Activated CD4-positive, alpha-beta T cell treated with anti-CD3 and anti-CD28 coated beads, Interleukin-2, amount 50 U/mL, for 48 hours (primary cell): Measurements from ENCODE around the gene TTC23L.
A peak's percentile ranks its signal among the peaks of the same experiment; 100 is the strongest.
"Not testable (repeated sequence)": the region's sequence is repeated elsewhere in the genome, so short reads cannot be mapped to it uniquely, and the experiment has no call there.

ENCODE experiments used
- DNase-seq, 2 experiments: peaks; one replicate each; pipeline ENCODE4 v3.0.0-alpha.2; 2020

Gene TTC23L

DNA sequence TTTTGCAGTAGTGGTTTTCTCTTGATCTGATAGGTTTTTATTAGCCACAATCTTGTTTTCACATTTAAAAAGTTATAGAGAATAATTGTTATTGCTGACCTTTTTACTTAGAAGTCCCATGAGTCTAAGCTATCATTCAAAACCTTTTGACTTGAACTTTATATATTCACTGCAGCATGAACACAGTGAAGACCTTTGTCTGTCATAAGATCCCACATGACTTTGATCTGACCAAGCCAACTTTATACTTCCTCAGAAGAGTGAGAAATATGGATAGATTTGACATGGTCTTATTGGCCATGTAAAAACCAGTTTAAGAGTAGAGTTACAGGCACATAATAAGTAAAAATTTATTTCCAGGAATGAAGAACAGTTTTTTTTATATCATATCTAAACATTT lies 42.3 kb downstream of the TTC23L start:
- no peak for DNase-seq

GRCh38 chr5:34886392-34887119 lies 47.6 kb downstream of the TTC23L start:
- no peak for DNase-seq

DNA sequence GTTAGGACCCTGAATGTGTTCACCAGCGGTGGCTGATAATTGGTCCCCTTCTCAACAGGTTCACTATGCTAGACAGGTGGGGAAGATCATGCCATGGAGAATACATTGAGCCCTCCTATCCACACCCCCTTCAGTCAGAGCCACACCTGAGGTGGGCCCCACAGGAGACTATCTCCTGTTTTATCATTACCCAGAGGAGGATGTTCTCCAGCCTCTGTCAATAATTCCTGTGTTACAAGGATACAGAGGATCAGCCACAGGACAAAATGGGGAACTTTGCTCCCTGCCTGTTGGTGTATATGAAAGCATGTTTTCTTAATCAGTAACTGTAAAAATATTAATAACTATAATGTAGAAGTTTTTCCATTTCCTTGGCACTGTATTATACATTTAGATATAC lies 50.4 kb downstream of the TTC23L start:
- no peak for DNase-seq

GRCh38 chr5:34891981-34892380 lies 53.0 kb downstream of the TTC23L start:
- no peak for DNase-seq

DNA sequence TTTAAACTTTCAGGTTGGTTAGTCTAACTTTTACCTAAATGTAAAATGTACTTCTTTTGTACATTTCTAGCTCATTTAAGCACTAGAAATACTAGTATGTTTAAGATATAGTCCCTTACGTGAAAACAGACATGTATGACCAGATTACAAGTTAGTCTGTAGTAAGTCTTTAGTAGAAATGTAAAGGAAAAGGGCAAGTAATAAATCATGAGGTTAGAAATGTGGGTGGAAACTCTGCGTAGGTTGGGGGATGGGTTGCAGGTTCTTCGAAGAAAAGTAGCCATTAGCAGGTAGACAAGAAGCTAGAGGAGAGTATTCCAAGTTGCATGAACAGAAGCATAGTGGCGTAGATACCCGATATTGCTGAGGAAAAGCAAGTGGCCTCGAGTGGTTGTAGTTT lies 53.5 kb downstream of the TTC23L start:
- DNase-seq, result no peak

DNA sequence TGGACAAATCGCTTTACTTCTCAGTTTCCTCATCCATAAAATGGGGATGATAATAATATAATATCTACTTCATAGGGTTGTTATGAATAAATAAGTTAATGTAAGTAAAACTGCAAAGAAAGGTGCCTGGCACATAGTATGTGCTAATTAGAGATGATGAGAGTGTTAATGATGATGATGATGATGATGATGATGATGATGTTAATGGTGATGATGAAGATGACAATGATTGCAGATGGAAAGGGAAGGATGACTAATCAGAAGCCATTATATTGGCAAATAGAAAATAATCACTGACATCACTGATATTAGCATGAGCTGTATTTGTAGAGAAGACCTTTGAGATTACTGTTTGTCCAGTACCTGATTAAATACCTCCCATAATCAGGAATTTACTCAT lies 55.8 kb downstream of the TTC23L start:
- no peak for DNase-seq

GRCh38 chr5:34895641-34896419 lies 56.9 kb downstream of the TTC23L start:
- DNase-seq, result no peak

- no peak for DNase-seq
These were observed 58.7 kb downstream of the TTC23L start for GRCh38 chr5:34897646-34898045.

DNA sequence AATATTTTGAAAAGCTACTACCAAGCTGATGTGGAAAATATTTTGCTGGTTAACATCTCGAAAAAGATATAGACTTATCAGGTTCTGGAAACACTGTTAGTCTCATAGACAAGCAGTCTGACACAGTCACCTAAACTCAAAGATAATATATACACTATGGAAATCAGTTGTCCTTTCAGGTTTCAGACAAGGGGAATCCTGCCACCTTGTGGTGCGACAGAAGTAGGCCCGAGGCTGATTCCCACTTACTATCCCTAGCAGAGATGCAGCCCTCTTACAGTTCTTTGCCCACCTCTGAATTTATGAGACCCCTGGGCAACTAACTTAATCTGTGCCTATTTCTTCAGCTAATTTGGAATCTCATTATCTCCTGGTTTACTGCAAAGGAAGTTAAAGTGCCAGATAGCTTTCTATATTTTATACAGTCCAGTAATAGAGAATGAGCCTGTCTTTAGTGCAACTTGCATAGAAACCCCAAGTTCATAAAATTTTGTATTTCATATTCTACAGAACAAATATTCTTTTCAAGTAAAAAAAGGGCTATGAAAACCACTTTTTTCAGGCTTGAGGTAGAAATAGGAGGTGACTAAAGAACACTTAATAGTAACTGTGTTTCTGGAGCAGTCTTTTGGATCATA lies 59.4 kb downstream of the TTC23L start:
- DNase-seq, result peak; percentile 50 to 60

GRCh38 chr5:34899066-34899465 lies 60.1 kb downstream of the TTC23L start:
- DNase-seq, result no peak

- DNase-seq, result no peak
These were observed 61.7 kb downstream of the TTC23L start for GRCh38 chr5:34900652-34901051.

DNA sequence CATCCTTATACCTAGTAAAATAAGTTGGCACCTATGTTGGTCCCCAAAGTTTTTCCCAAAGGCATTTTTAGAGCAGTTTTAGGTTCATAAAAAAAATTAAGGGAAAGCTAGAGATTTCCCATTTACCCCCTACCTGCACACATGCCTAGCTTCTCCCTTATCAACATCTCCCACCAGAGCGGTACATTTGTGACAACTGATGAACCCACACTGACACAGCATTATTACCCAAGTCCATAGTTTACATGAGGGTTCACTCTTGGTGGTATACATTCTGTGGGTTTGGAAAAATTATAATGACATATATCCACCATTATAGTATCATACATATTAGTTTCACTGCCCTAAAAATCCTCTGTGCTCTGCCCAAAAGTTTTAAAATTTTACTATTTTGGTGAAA lies 64.3 kb downstream of the TTC23L start:
- no peak for DNase-seq

DNA sequence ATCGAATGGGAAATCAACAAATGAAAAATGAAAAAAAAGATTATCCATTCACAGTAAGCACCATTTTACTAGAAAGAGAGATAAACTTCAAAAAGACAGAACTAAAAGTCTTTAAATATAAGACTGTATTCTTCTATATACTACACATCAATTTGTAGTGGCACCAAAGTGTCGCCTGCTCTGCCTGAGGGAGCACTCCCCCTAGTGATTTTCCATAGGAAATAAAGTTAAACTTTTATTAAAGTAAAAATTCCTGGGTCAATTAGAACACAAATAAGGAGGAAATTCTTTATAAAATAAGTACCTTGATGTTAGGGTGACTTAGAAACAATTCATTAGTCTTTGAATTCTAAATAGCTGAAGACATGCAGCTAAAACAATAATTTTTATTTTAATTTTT lies 66.6 kb downstream of the TTC23L start:
- no peak for DNase-seq

GRCh38 chr5:34913072-34913471 lies 74.1 kb downstream of the TTC23L start:
- no peak for DNase-seq

DNA sequence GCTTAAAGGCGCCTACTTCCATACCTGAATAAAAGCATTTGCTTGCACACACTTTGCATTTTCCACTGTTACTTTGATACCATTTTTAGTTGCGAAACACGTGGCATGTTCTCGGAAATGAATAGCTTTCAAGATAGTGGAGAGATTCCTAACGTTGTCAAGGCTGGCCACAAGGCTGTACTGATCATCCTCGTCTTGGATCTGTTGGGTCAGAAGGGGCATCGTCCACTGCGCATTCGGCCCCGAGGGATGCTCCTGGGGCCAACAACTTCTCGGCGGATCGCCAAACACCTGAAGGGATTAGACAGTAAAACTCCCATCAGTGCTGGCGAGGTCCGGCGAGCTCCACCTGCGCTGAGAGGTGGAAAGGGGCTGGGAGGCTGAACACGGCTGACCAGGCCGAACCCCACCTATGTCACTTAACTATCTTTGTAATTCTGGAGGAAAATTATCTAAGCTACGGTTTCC lies 75.7 kb downstream of the TTC23L start:
- DNase-seq, result peak in 1 of 2 experiments; percentile 27

- DNase-seq, result peak; percentile 93 to 95
These were observed 76.3 kb downstream of the TTC23L start, which contains the start of the genes BRIX1 and RAD1 for GRCh38 chr5:34915139-34915855. Gene BRIX1, plus strand, starts transcription at chr5:34915711. Its CDS starts 28 bp downstream, at chr5:34915739. Gene RAD1, minus strand, starts transcription at chr5:34915504. Its CDS starts 612 bp downstream, at chr5:34914892.

DNA sequence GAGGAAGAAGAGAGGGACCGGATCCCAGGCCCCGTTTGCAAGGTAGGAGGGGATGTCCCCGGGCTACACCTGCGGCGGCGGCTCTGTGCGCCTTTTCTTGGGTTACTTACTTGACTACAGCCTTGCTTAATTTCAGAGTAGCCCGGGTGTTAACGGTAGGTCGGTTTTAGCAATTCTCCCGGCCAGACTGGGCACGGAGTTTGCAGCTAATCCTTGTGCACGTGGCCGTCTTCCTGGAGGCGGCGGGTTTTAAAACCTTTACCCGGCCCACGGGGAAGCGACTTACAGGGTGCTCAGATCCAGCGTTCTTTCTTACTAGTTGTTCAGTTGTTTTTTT lies 76.9 kb downstream of the TTC23L start:
- DNase-seq, result no peak

- DNase-seq, result no peak
These were observed 77.6 kb downstream of the TTC23L start for GRCh38 chr5:34916518-34916917.

DNA sequence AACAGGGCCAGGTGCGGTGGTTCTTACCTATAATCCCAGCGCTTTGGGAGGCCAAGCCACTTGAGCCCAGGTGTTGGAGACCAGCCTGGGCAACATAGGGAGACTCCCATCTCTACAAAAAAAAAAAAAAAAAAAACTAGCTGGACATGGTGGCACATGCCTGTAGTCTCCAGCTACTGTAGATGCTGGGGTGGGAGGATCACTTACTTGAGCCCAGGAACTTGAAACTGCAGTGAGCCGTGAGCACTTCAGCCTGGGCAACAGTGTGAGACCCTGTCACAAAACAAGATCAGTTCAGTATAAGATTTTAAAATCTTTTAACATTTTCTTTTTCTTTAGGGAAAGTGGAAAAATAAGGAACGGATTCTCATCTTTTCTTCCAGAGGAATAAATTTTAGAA lies 79.1 kb downstream of the TTC23L start:
- DNase-seq, result no peak

GRCh38 chr5:34919077-34919476 lies 80.1 kb downstream of the TTC23L start:
- DNase-seq, result no peak

- not testable (repeated sequence) for DNase-seq
These were observed 84.3 kb downstream of the TTC23L start for GRCh38 chr5:34923256-34923655.

DNA sequence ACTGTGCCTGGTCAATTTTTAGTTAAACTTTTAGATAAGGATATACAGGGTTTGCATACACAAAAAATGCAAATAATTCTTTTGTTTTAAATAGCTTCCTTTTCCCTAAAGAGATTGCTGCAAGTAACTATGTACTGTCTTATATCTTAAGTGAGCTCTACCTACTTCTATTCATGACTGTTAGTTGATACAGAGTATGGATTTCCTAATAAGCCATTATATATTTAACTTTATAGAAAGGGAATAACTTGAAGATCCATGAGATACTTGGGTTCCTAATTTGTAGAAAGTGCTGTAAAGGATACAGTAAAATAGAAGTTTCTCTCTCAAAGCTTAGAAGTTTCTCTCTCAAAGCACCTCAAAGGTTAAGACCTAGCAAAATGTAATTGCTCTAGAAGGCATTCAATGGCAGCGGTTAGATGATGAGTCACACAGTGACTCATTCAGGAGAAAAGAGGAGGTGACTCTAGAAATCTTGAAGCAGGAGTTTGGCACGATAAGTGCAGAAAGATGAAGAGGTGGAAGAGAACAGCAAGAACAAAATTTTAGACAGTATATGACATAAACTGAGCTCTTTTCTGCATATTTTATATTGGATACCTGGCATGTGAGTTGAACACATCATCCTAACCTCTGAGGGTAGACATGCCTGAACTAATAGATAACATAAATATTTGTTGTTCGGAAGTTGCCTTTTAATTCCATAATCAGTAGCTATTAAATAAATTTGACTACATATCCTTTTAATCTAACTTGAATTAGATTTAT lies 84.9 kb downstream of the TTC23L start:
- DNase-seq, result peak in 1 of 2 experiments; percentile 20
